Activated naive CD4-positive, alpha-beta T cell treated with Interleukin-2 at 50 U/mL for 16 hours (primary cell): Measurements from ENCODE around the gene SPSB3.

Source experiments
- DNase-seq: peaks from one replicate; pipeline ENCODE4 v3.0.0-alpha.2; 2020

SPSB3 gene

DNA sequence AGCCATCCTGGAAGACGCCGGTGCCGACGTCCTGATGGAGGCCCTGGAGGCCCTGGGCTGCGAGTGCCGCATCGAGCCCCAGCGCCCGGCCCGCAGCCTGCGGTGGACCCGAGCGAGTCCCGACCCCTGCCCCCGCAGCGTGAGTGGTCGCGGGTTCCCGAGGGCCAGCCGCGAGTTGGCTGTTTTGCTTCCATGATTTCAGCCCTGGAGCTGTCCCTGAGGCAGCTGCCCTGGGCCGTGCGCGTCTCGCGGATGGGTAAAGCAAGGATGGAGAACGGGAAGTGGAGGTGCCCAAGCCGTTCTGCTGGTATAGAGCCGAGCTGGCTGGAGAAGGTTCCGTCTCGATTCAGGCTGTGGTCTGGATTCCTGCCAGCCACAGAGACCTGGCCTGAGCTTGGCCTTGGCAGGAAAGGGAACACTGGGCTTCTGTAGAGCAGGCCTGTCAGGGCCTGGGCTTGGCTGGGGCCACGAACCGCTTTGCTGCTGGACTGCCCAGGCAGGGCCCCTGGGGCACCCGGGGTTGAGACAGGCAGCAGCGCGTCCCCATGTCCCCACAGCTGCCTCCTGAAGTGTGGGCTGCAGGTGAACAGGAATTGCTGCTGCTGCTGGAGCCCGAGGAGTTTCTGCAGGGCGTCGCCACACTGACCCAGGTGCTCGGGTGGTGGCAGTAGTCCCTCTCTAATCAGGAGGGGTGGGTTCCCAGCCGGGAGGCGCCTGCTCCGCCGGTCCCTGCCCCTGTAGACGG lies 8.5 kb downstream of the SPSB3 start:
- DNase-seq, result peak; percentile 19

DNA sequence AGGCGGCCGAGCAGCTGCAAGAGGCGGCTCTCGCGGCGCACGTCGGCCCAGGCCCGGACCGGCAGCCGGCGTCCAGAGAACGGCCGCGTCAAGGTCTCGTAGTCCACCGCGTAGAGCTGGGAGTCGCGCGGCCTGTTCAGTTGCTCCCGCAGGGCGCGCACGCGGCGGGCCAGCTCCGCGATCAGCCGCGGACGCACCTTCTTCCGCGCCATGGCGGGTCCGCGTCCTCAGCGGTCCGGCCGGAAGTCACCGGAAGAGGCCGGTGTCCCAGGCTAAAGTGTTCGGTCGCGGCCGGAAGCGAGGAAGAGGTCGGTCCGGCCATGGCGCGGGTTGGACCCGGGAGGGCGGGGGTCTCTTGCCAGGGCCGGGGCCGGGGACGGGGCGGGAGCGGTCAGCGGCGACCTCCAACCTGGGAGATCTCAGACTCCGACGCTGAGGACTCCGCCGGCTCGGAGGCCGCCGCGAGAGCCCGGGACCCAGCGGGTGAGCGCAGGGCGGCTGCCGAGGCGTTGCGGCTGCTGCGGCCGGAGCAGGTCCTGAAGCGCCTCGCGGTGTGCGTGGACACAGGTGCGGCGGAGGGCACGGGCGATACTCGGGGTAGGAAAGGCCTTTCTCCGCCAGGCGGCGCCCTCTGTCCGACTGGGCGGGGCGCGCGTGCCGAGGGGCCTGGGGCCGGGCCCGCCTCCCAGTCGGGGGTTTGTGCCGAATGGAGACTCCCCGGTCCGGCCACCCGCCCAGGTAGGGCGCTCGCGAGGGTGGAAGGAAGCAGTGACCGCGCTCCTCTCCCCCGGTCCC lies 9.3 kb downstream of the SPSB3 start, which contains the start of gene MRPS34:
Gene MRPS34 (minus strand): TSS at position 227 of the 795 bp plus-strand sequence. CDS start 15 bp downstream, at position 212.
- DNase-seq, result peak; percentile 82

DNA sequence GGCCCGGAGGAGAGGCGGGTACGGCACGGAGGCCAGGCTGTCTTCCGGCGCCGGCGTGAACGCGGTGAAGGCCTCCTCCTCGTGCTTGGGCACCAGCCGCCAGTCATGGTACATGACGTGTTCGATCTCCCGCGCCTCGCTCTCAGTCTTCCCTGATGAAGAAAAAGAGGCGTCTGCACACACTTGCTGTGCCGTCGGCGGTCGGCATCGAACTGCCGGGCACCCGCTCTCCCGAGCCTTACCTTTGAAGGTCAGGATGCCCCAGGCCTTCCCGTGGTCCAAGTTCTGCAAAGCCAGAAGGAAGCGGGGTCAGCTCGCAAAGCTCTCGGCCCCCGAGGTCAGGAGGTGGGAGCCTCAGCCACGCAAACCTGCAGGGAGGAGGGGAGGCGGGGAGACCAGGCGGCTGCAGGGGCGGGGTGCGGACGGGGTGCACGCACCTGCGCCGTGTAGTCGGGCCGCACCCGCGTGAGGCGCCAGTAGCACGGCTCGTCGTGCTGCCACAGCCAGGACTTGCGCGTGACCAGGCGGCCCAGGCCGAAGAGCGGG lies 9.9 kb downstream of the SPSB3 start, which contains the start of gene EME2:
Gene EME2 (plus strand): TSS at position 449 of the 546 bp plus-strand sequence. CDS start 418 bp downstream, outside the sequence.
- DNase-seq, result peak; percentile 63

DNA sequence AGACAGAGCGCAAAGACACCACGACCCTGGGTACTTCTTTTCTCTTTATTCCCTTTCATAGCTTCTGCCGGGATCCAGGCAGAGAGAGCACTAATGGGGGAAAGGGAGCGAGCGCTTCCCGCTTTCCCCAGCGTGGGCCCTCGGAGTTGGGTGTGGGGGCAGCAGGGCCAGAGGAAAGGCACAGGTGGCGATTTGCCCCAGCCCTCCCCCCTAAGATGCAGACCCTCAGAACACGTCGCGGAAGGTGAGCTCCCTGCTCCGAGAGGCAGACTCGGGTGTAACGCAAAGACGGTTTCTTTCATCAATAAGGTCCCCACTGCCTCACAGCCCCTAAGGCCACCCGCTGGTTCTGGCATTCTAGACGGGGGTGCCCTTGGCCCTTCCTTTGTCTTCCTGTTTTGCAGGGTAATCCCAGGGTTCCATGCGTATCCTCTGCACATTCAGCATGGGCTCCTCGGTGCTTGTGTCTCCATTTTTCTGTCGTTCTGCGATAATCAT lies 10.5 kb downstream of the SPSB3 start:
- no peak for DNase-seq

DNA sequence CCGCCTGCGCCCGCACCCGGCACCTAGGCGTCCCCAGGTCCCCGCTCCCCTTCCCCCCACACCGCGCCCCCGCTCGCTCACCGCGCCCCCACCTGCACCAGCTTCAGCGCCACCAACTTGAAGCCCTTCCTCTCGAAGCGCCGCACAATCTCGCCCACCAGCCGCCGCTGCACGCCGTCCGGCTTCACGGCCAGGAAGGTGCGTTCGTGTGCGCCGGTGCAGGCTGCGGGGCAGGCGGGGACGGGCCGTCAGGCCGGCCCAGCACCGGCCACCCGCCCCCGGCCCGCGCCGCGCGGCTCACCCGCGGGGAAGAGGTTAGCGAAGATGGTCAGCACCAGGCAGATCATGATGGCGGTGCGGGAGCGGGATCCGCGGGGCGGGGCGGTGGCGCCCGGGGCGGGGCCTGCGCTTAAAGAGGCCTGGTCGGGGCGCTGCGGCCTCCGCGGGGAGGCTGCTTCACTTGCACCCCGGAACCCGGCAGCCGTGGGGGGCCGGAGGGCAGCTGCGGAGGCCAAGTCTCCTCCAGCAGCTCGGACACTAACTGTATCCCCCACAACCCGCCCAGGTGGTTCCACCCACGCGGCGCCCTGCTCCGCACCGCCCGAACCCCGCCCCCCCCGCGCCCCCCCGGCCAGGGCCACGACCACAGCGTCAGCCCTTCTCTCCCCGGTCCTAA lies 11.0 kb downstream of the SPSB3 start, which contains the start of gene NME3:
Gene NME3 (minus strand): TSS at position 356 of the 676 bp plus-strand sequence. CDS start 9 bp downstream, at position 347.
- DNase-seq, result peak; percentile 84

DNA sequence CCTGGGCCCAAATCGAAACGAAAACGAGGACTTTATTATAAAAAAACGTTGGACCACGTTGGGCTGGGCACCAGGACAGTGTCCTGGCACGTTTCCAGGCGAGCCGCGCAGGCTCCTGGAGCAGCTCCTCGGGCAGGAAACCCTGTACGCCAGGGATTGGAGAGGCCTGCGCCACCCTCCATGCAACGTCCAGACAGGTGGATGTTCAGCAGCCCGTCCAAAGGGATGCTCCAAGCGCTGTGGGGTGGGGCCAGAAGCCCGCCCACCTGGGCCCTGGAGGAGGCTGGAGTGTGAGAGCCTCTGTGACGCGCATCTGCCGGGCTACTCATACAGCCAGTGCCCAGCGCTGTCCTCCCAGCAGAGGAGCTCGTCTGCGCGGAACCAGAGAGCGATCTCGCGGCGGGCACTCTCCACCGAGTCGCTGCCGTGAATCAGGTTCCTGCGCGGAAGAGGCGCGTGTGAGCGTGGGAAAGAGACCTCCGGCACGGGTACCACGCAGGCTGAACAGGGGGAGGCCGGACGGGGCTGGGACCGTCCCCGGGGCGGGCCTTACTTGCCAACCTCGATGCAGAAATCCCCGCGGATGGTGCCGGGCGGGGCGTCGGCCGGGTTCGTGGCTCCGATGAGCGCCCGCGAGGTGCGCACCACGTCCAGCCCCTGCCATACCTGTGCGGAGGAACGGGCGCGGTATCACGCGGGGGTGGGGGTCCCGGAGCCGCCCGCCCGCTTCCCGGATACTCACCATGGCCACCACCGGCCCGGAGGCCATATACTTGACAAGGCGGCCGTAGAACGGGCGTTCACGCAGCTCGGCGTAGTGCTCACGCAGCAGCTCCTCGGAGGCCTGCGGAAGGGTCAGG lies 11.8 kb downstream of the SPSB3 start:
- DNase-seq, result peak; percentile 63

DNA sequence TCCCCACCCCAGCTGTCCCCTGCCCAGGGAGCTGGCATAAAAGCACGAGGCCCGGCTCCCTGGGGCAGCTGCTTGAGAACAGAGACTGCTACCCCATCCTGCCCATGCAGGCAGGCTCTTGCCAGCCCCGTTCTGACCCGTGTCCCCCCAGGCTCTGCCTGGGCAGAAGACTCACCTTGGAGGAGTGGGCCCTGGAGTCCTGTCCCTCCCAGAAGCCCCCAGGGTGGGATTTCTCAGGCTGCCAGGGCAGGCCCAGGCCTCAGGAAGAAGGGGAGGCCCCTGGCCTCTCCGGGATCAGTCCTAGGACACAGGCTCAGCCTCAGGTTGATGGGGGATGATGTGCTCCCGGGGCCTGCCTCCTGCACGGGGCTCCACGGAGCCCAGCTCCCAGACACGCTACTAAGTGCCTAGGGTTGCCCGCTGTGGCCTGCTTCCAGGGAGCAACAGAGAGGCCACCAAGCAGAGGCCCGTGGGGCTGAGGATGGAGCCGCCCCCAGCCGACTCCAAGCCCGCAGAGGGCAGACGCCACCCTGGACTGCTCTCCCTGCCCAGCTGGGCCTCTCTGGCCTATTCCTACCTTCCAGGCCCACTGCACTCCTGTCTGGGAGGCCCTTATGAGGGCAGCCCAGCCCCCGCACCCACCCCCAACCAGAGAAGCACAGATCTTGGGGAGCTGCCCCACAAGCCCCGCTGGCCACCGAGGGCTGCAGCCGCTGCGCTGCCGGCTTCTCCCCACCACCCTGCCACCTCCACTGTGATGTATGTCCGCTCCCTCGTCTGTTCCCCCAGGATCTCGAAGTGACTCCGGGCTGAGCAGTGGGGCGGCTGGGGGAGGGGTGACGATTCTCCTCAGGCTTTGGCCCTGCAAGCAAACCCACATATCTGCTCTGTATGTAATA lies 12.7 kb downstream of the SPSB3 start:
- DNase-seq, result no peak

DNA sequence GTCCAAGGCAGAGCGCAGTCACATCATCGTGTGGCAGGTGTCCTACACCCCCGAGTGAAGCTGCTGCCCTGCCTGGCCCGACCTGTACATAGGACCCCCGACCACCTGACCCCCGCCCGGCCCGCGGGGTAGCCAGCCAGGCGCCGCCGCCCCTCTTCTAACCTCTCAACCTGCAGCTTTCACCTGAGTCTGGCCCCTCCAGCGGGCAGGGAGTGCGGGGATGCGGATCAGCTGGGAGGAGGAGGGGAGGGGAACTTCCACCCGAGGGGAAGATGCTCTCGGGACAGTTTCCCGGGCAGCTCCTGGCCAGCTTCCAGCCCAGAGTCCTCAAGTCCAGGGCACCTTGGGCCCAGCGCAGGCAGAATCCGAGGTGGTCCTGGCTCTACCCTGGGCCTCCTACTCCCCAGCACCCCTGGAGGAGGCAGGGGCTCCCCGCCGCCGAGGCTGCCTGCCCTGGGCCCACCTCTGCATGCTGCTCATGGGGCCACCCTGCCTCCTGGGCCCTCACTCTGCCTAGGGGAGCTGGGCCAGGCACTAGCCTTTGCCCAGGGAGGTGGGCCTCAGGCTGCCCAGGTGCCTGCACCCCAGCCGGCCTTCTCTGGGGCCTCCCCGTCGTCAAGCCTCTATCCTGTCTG lies 13.5 kb downstream of the SPSB3 start:
- no peak for DNase-seq

DNA sequence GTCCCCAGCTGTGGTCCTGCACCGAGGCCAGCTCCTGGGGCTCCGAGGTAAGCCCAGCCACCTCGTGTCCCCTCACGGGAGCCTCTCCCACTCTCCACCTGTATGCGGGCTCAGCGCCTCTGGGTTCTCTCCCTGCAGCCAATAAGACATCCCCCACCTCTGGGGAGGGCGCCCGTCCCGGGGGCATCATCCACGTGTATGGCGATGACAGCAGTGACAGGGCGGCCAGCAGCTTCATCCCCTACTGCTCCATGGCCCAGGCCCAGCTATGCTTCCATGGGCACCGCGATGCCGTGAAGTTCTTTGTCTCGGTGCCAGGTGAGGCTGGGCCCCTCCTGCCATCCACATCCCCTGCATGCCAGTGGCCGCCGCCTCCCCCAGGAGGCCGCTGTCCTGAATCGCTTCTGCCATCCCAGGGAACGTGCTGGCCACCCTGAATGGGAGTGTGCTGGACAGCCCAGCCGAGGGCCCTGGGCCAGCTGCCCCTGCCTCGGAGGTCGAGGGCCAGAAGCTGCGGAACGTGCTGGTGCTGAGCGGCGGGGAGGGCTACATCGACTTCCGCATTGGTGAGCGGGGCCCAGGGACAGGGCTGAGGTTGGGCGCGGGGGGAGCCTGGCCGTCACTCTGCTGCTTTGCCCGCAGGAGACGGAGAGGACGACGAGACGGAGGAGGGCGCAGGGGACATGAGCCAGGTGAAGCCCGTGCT lies 14.2 kb downstream of the SPSB3 start:
- no peak for DNase-seq

DNA sequence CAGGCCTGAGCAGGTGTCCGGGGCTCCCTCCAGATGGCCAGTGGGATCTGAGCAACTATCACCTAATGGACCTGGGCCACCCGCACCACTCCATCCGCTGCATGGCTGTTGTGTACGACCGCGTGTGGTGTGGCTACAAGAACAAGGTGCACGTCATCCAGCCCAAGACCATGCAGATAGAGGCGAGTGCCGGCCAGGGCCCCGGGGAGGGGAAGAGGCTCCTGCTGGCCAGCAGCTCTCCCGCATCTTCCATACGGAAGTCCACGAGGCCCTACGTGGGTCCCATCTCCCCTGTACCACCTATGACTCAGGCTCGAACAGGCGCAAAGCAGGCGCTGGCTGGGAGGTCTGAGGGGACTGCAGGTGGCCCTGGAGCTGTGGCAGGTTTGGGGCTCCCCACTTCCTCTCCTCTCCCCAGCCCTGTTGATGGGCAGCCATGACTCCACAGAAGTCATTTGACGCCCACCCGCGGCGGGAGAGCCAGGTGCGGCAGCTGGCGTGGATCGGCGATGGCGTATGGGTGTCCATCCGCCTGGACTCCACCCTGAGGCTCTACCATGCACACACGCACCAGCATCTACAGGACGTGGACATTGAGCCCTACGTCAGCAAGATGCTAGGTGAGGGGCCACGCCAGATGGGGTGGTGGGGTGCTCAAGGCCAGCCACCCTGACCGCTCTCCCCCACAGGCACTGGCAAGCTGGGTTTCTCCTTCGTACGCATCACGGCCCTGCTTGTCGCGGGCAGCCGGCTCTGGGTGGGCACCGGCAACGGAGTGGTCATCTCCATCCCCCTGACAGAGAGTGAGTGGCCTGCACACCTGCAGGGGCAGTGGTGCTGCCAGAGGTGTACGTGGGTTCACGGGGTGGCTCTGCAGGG lies 15.0 kb downstream of the SPSB3 start:
- no peak for DNase-seq

DNA sequence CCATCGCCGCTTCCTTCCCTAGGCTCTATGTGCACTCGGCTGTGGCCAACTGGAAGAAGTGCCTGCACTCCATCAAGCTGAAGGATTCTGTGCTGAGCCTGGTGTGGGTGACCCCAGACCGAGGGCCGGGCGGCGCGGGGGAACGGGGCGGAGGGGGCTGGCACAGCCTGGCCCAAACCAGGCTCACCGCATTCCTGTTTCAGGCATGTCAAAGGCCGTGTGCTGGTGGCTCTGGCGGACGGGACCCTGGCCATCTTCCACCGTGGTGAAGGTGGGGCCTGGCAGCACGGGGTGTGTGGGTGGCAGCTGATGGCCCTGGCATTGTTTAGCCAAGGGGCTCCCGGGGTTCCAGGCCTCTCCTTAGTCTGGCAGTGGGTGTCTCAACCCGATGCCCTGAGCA lies 15.7 kb downstream of the SPSB3 start:
- no peak for DNase-seq

DNA sequence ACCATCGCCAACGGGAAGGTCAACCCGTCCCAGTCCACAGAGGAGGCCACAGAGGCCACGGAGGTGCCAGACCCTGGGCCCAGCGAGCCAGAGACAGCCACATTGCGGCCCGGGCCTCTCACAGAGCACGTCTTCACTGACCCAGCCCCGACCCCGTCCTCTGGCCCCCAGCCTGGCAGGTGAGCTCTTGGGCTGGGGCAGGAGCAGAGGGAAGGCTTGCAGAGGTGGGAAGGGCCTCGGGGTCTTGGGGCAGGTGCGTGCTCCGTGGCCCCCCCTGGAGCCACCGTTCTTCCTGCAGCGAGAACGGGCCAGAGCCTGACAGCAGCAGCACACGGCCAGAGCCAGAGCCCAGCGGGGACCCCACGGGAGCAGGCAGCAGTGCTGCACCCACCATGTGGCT lies 16.1 kb downstream of the SPSB3 start:
- DNase-seq, result no peak

DNA sequence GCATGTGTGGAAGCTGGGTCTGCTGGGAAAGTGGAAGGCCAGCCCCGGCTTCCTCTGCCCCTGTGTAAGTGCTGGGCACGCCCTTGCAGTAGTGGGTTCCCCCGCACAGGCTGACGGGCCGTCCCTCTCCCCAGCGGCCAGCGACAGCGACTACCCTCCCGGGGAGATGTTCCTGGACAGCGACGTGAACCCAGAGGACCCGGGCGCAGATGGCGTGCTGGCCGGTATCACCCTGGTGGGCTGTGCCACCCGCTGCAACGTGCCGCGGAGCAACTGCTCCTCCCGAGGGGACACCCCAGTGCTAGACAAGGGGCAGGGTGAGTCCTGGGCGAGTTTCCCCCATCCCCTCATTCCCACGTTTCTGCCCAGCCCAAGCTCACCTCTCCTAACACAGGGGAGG lies 16.5 kb downstream of the SPSB3 start:
- DNase-seq, result no peak

DNA sequence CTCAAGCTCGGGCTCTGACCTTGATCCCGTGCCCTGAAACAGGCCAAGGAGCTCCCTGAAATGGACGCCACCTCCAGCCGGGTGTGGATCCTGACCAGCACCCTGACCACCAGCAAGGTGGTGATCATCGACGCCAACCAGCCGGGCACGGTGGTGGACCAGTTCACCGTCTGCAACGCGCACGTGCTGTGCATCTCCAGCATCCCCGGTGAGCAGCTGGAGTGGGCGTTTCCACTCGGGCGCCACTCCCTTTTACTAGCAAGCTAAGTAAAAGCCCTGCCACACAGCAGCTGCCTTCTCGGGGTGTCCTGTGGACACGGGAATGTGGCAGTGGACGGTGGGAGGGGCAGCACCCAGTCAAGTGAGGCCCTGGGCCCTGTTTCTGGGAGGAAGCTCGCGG lies 17.4 kb downstream of the SPSB3 start:
- no peak for DNase-seq

DNA sequence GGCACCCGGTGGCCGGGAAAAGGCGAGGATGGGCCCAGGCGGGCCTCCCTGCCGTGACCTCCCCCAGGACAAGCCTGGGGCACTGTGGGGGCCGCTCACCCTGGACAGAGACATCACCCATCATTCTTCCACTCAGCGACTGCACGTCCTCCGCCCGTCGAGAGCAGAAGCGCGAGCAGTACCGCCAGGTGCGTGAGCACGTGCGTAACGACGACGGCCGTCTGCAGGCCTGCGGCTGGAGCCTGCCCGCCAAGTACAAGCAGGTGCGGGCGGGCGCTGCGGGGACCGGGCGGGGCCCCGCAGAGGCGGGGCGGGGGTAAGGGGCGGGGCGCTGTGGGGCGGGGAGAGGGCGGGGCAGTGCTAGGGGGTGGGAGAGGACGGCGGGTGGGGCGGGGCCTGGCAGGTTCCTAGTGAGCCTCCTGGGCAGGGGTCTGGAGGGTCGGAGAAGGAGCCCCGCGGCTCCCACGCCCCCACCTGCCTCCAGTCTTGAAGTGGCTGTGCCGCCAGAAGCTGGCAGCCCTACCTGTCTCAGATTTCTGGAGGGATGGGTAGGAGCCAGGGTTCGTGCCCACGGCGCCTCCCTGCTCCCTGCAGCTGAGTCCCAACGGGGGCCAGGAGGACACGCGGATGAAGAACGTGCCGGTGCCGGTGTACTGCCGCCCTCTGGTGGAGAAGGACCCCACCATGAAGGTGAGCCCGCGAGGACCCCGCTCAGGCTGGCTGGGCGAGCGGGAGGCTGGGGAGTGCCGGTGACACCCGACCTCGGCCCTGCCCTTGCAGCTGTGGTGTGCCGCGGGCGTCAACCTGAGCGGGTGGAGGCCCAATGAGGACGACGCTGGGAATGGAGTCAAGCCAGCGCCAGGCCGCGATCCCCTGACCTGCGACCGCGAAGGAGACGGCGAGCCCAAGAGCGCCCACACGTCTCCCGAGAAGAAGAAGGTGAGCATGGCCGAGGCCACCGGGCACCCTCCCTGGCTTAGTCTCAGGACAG lies 18.6 kb downstream of the SPSB3 start:
- no peak for DNase-seq

DNA sequence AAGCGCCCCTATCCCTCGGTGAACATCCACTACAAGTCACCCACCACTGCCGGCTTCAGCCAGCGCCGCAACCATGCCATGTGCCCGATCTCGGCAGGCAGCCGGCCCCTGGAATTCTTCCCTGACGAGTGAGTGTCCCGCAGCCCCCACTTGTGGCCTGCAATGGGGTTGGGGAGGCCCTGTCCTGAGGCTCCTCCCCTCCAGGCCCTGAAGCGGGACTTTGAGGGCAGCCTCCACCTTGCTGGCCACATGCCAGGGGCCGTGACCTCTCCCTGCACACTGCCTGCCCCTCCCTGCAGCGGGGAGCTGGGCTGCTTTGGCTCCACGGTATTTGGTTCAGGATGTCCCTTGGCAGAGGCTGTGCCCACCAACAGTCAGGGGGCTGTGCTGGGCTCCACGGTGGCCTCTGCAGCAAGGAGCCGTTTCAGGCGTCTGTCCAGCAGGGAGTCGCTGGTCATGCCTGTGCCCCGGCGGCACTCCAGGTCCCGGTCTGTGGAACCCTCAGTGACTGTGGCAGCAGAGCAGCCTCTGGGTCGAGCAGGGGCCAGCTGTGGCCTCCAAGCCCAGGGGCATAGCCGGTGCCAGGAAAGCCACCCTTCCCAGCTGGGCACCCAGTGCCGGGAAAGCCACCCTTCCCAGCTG lies 19.4 kb downstream of the SPSB3 start:
- DNase-seq, result no peak
